DND-41 (cell line): Measurements from ENCODE around the gene RDH12.

Source experiments
- CTCF ChIP-seq: IDR thresholded peaks from 2 replicates; pipeline ENCODE4 v1.5.1; 2012; ENCODE audit warnings: borderline replicate concordance, low read length, moderate library complexity, mild to moderate bottlenecking; ENCODE audit not compliant: poor library complexity, severe bottlenecking; ENCODE audit errors: extremely low read depth
- EZH2 ChIP-seq: IDR thresholded peaks from 3 replicates; pipeline ENCODE4 v1.6.1; 2012; ENCODE audit warnings: borderline replicate concordance, low read depth, mild to moderate bottlenecking, moderate library complexity, low read length, inconsistent platforms; ENCODE audit not compliant: severe bottlenecking

DNA sequence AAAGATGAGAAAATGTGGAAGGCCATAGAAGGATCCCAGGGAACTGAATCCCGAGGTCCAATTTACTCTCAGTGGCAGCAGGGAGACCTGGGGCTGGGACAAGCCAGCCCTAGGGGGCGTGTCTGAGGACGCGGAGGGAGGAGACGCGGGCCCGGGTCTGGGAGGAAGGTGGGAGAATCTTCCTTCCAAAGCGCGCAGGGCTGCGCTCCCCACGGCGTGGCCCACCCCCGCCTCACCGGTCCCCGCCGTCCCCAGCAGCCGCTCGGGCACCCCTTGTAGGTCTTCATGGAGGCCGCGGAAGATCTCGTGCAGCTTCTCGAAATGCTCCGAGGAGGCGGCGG, 27.6 kb upstream of the RDH12 start:
- TF ChIP-seq CTCF, result peak; percentile 34
- TF ChIP-seq EZH2, result no peak
